WTC11 (cell line): ENCODE results near the gene ATF7.

Experiments used
- ATF2 ChIP-seq: sonication (generic); formaldehyde crosslinking; IDR thresholded peaks from 2 replicates; pipeline ENCODE4 v1.8.1; 2022; ENCODE audit warnings: low read depth, missing genetic modification reagents, borderline replicate concordance
- ETV6 ChIP-seq: sonication (generic); formaldehyde crosslinking; IDR thresholded peaks from 2 replicates; pipeline ENCODE4 v1.8.1; 2022; ENCODE audit warnings: mild to moderate bottlenecking, missing genetic modification reagents
- NFE2L1 ChIP-seq: sonication (generic); formaldehyde crosslinking; IDR thresholded peaks from 2 replicates; pipeline ENCODE4 v1.8.1; 2023; ENCODE audit warnings: missing genetic modification reagents
- RELA ChIP-seq: sonication (generic); formaldehyde crosslinking; IDR thresholded peaks from 2 replicates; pipeline ENCODE4 v1.8.1; 2022; ENCODE audit warnings: missing genetic modification reagents, mild to moderate bottlenecking, borderline replicate concordance
- TF ChIP-seq, protein P1 (sequence below): fragments of 200-600 bp; IDR thresholded peaks from 2 replicates; pipeline ENCODE4 v1.8.0; 2022; ENCODE audit warnings: antibody characterized with exemption
- TF ChIP-seq, protein P2 (sequence below): fragments of 250-450 bp; sonication (Bioruptor Pico); IDR thresholded peaks from 2 replicates; pipeline ENCODE4 v1.9.0; 2021; ENCODE audit warnings: moderate library complexity, mild to moderate bottlenecking, inconsistent platforms, borderline replicate concordance
- TF ChIP-seq, protein P3 (sequence below): sonication (generic); formaldehyde crosslinking; IDR thresholded peaks from 2 replicates; pipeline ENCODE4 v1.8.1; 2023; ENCODE audit warnings: mild to moderate bottlenecking, missing genetic modification reagents, moderate library complexity
- TF ChIP-seq, protein P4 (sequence below): sonication (generic); formaldehyde crosslinking; IDR thresholded peaks from 2 replicates; pipeline ENCODE4 v1.8.0; 2022; ENCODE audit warnings: mild to moderate bottlenecking, missing genetic modification reagents
- TF ChIP-seq, protein P5 (sequence below): sonication (generic); formaldehyde crosslinking; IDR thresholded peaks from 2 replicates; pipeline ENCODE4 v1.8.0; 2022; ENCODE audit warnings: missing genetic modification reagents
- TF ChIP-seq, protein P6 (sequence below): fragments of 250-450 bp; sonication (Bioruptor Pico); IDR thresholded peaks from 2 replicates; pipeline ENCODE4 v2.1.2; 2022; ENCODE audit warnings: mild to moderate bottlenecking, moderate library complexity

DNA sequence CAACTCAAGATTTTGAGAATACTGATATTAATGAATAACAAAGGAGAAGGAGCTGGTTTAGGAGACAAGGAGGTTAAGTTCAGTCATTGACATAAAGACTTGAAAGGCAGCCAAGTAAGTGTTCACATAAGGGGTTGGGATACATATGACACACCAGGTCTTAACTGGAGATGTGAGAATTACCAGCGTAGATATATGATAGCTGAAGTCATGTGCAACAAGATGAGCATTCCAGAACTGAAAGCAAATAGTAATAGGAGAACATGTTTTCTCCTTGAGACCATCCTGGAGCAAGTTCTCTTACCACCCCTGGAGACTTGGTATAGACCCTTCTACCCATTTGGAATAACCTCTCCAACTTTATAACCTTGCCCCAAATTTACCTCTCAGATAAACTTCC is 75.6 kb downstream of the ATF7 start:
- TF ChIP-seq, protein P1, sequence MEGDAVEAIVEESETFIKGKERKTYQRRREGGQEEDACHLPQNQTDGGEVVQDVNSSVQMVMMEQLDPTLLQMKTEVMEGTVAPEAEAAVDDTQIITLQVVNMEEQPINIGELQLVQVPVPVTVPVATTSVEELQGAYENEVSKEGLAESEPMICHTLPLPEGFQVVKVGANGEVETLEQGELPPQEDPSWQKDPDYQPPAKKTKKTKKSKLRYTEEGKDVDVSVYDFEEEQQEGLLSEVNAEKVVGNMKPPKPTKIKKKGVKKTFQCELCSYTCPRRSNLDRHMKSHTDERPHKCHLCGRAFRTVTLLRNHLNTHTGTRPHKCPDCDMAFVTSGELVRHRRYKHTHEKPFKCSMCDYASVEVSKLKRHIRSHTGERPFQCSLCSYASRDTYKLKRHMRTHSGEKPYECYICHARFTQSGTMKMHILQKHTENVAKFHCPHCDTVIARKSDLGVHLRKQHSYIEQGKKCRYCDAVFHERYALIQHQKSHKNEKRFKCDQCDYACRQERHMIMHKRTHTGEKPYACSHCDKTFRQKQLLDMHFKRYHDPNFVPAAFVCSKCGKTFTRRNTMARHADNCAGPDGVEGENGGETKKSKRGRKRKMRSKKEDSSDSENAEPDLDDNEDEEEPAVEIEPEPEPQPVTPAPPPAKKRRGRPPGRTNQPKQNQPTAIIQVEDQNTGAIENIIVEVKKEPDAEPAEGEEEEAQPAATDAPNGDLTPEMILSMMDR: no peak
- TF ChIP-seq ATF2 (CRISPR knock-in tag) (no peak), RELA (CRISPR knock-in tag) (no peak), NFE2L1 (CRISPR knock-in tag) (no peak), ETV6 (CRISPR knock-in tag) (no peak)
- TF ChIP-seq, protein P2, sequence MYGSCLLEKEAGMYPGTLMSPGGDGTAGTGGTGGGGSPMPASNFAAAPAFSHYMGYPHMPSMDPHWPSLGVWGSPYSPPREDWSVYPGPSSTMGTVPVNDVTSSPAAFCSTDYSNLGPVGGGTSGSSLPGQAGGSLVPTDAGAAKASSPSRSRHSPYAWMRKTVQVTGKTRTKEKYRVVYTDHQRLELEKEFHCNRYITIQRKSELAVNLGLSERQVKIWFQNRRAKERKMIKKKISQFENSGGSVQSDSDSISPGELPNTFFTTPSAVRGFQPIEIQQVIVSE: no peak
- TF ChIP-seq, protein P3, sequence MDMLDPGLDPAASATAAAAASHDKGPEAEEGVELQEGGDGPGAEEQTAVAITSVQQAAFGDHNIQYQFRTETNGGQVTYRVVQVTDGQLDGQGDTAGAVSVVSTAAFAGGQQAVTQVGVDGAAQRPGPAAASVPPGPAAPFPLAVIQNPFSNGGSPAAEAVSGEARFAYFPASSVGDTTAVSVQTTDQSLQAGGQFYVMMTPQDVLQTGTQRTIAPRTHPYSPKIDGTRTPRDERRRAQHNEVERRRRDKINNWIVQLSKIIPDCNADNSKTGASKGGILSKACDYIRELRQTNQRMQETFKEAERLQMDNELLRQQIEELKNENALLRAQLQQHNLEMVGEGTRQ: no peak
- TF ChIP-seq, protein P4, sequence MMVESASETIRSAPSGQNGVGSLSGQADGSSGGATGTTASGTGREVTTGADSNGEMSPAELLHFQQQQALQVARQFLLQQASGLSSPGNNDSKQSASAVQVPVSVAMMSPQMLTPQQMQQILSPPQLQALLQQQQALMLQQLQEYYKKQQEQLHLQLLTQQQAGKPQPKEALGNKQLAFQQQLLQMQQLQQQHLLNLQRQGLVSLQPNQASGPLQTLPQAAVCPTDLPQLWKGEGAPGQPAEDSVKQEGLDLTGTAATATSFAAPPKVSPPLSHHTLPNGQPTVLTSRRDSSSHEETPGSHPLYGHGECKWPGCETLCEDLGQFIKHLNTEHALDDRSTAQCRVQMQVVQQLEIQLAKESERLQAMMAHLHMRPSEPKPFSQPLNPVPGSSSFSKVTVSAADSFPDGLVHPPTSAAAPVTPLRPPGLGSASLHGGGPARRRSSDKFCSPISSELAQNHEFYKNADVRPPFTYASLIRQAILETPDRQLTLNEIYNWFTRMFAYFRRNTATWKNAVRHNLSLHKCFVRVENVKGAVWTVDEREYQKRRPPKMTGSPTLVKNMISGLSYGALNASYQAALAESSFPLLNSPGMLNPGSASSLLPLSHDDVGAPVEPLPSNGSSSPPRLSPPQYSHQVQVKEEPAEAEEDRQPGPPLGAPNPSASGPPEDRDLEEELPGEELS (CRISPR knock-in tag): no peak
- TF ChIP-seq, protein P5, sequence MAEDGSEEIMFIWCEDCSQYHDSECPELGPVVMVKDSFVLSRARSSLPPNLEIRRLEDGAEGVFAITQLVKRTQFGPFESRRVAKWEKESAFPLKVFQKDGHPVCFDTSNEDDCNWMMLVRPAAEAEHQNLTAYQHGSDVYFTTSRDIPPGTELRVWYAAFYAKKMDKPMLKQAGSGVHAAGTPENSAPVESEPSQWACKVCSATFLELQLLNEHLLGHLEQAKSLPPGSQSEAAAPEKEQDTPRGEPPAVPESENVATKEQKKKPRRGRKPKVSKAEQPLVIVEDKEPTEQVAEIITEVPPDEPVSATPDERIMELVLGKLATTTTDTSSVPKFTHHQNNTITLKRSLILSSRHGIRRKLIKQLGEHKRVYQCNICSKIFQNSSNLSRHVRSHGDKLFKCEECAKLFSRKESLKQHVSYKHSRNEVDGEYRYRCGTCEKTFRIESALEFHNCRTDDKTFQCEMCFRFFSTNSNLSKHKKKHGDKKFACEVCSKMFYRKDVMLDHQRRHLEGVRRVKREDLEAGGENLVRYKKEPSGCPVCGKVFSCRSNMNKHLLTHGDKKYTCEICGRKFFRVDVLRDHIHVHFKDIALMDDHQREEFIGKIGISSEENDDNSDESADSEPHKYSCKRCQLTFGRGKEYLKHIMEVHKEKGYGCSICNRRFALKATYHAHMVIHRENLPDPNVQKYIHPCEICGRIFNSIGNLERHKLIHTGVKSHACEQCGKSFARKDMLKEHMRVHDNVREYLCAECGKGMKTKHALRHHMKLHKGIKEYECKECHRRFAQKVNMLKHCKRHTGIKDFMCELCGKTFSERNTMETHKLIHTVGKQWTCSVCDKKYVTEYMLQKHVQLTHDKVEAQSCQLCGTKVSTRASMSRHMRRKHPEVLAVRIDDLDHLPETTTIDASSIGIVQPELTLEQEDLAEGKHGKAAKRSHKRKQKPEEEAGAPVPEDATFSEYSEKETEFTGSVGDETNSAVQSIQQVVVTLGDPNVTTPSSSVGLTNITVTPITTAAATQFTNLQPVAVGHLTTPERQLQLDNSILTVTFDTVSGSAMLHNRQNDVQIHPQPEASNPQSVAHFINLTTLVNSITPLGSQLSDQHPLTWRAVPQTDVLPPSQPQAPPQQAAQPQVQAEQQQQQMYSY (CRISPR knock-in tag): no peak
- TF ChIP-seq, protein P6, sequence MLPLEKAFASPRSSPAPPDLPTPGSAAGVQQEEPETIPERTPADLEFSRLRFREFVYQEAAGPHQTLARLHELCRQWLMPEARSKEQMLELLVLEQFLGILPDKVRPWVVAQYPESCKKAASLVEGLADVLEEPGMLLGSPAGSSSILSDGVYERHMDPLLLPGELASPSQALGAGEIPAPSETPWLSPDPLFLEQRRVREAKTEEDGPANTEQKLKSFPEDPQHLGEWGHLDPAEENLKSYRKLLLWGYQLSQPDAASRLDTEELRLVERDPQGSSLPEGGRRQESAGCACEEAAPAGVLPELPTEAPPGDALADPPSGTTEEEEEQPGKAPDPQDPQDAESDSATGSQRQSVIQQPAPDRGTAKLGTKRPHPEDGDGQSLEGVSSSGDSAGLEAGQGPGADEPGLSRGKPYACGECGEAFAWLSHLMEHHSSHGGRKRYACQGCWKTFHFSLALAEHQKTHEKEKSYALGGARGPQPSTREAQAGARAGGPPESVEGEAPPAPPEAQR (CRISPR knock-in tag): no peak
